Right atrium auricular region (tissue), 2 donors: Measurements from ENCODE around the gene PLBD1. TPM values are rescaled to one million over a fixed set of nuclear protein-coding genes. Genes with fewer than 3 reads are reported as not detected.

Source experiments
- DNase-seq: peaks from one replicate; pipeline ENCODE4 v3.0.0-alpha.2; 2019; ENCODE audit warnings: low spot score
- H3K27ac ChIP-seq, 2 donors: fragments of 200-600 bp; sonication (generic); 1 replicate in 1 of 2; 2 replicates in 1 of 2; pipeline ENCODE4 v1.5.1; 2016 to 2019
- H3K27me3 ChIP-seq, 2 donors: fragments of 200-600 bp; sonication (generic); one replicate each; pipeline versions ENCODE4 v1.5.1 to v1.6.0; 2017 to 2019
- H3K36me3 ChIP-seq: fragments of 200-600 bp; sonication (generic); one replicate; pipeline ENCODE4 v1.5.1; 2016
- H3K4me1 ChIP-seq, 2 donors: fragments of 200-600 bp; sonication (generic); one replicate each; pipeline versions ENCODE4 v1.5.1 to v1.6.0; 2017 to 2019
- H3K4me3 ChIP-seq, 2 donors: fragments of 200-600 bp; sonication (generic); 1 replicate in 1 of 2; 2 replicates in 1 of 2; pipeline ENCODE4 v1.5.1; 2017 to 2019; ENCODE audit warnings: mild to moderate bottlenecking in 1 of 2, moderate library complexity in 1 of 2
- H3K9me3 ChIP-seq, 2 donors: fragments of 200-600 bp; sonication (generic); one replicate each; pipeline ENCODE4 v1.5.1; 2019
- total RNA-seq, 2 donors: library from RNA; depleted of rRNA; stranded (reverse); fragments of >200 nt; gene quantifications; one replicate each; pipeline ENCODE4 v1.1.0, GENCODE V29; 2016
- TF ChIP-seq, protein P1 (sequence below), 2 donors: fragments of 200-600 bp; sonication (generic); IDR thresholded peaks; one replicate each; pipeline ENCODE4 v1.5.1; 2019; ENCODE audit warnings: antibody characterized with exemption in 2 of 2

The PLBD1 gene
- total RNA-seq, 2 donors from 2014 or later: 15.1 to 21.5 TPM

DNA sequence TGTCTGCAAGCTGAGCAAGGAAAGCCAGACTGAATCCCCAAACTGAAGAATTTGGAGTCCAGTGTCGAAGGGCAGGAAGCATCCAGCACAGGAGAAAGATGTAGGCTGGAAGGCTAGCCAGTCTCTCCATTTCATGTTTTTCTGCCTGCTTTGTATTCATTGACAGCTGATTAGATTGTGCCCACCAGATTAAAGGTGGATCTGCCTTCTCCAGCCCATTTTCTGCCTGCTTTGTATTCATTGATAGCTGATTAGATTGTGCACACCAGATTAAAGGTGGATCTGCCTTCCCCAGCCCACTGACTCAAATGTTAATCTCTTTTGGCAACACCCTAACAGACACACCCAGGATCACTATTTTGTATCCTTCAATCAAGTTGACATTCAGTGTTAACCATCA is 85.3 kb downstream of the PLBD1 start:
- H3K4me3 ChIP-seq: no peak overlapping the region
- H3K4me1 ChIP-seq: no peaks in the 10 kb centered on the region
- H3K36me3 ChIP-seq: peaks cover 77% of the 10 kb centered on the region
- no peaks in the 10 kb centered on the region for H3K9me3 ChIP-seq
- DNase-seq: no peak
- H3K27me3 ChIP-seq: no peaks in the 10 kb centered on the region
- H3K27ac ChIP-seq: no peak overlapping the region
- TF ChIP-seq, protein P1, sequence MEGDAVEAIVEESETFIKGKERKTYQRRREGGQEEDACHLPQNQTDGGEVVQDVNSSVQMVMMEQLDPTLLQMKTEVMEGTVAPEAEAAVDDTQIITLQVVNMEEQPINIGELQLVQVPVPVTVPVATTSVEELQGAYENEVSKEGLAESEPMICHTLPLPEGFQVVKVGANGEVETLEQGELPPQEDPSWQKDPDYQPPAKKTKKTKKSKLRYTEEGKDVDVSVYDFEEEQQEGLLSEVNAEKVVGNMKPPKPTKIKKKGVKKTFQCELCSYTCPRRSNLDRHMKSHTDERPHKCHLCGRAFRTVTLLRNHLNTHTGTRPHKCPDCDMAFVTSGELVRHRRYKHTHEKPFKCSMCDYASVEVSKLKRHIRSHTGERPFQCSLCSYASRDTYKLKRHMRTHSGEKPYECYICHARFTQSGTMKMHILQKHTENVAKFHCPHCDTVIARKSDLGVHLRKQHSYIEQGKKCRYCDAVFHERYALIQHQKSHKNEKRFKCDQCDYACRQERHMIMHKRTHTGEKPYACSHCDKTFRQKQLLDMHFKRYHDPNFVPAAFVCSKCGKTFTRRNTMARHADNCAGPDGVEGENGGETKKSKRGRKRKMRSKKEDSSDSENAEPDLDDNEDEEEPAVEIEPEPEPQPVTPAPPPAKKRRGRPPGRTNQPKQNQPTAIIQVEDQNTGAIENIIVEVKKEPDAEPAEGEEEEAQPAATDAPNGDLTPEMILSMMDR (IDR thresholded peaks at IDR 0.05): no peak

DNA sequence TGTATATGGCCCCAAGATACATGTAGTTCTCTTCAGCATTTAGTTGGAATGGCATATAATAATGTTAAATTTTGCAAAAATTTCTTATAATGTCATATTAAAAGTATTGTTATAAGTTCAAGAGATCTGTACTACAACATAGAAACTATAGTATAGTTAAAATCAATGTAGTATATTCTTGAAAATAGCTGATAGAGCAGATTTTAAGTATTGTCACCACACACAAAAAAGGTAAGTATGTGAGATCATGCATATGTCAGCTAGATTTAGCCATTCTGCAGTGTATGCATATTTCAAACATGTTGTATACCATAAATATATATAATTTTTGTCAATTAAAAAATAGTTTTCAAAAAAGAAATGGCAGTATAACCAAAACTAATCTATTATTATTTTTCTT is 86.5 kb downstream of the PLBD1 start:
- Histone ChIP-seq H3K9me3 (no peaks in the 10 kb centered on the region), H3K27ac (no peak overlapping the region), H3K27me3 (no peaks in the 10 kb centered on the region), H3K36me3 (peaks cover 88% of the 10 kb centered on the region), H3K4me1 (no peaks in the 10 kb centered on the region), H3K4me3 (no peak overlapping the region)
- TF ChIP-seq, protein P1 (IDR thresholded peaks at IDR 0.05): no peak
- no peak for DNase-seq

DNA sequence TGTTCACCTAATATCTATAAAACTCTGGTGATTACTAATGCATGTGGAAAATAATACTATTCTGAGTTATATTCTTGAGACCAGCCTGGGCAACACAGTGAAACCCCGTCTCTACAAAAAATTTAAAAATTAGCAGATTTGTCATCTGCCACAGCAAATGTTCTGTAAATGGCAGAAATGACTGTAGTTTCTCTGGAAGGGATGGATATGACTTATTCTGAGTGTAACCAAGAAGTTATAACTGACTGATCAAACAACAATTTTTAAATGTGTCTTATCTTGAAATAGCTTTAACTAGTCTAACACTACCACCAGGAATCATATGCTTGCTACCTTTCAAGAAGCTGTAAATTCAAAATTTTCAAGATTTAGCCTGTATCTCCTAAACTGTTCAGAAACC is 88.7 kb downstream of the PLBD1 start:
- TF ChIP-seq, protein P1 (IDR thresholded peaks at IDR 0.05): no peak
- H3K27ac ChIP-seq: no peak overlapping the region

DNA sequence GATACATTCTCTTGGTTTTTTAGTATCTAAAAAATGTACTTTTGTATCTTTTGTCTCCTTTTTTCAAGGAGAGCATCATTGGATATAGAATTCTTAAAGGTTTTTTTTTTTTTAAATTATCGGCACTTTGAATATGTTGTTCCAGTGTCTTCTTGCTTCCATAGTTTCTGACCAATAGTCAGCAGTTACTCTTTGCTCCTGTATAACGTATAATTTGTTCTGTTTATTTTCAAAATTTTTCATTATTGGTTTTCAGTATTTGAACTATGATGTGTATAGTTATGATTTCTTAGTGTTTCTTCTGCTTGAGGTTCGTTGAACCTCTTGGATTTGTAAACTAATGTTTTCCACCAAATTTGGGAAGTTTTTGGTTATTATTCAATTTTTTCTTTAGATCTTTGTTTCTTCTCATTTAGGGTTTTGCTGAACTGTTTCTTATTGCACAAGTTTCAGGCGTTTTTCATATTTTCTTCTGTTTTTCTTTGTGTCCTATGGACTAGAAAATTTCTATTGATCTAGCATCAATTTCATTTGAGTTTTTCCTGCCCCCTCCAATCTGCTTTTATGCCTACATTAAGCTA is 93.9 kb downstream of the PLBD1 start:
- H3K36me3 ChIP-seq: peaks cover 70% of the 10 kb centered on the region
- no peak overlapping the region for H3K4me3 ChIP-seq
- peaks cover 26 to 51% of the 10 kb centered on the region in 2 donors for H3K9me3 ChIP-seq
- H3K27me3 ChIP-seq: no peaks in the 10 kb centered on the region
- H3K27ac ChIP-seq: no peak overlapping the region
- no peak for DNase-seq
- H3K4me1 ChIP-seq: no peaks in the 10 kb centered on the region
- TF ChIP-seq, protein P1 (IDR thresholded peaks at IDR 0.05): no peak

More for the DNA sequence above, 88.7 kb downstream of the PLBD1 start:
- Histone ChIP-seq H3K4me3 (no peak overlapping the region), H3K9me3 (peaks cover 11 to 22% of the 10 kb centered on the region in 2 donors), H3K4me1 (no peaks in the 10 kb centered on the region), H3K27me3 (no peaks in the 10 kb centered on the region), H3K36me3 (peaks cover 86% of the 10 kb centered on the region)
- no peak for DNase-seq

DNA sequence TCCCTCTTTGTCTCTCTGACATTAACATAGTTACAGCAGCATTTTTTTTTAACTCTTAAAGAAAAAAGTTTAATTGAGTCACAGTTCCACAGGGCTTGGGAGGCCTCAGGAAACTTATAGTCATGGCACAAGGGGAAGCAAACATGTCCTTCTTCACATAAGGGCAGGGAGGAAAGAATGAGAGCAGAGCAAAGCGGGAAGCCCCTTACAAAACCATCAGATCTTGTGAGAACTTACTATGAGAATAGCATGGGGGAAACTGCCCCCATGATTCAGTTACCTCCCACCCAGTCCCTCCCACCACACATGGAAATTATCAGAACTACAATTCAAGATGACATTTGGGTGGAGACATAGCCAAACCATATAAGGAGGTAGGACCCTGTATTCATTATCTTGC is 96.2 kb downstream of the PLBD1 start:
- Histone ChIP-seq H3K4me1 (no peaks in the 10 kb centered on the region), H3K27me3 (no peaks in the 10 kb centered on the region), H3K36me3 (peaks cover 64% of the 10 kb centered on the region), H3K27ac (no peak overlapping the region), H3K4me3 (no peak overlapping the region), H3K9me3 (peaks cover 26 to 51% of the 10 kb centered on the region in 2 donors)
- TF ChIP-seq, protein P1 (IDR thresholded peaks at IDR 0.05): no peak
- no peak for DNase-seq
